OCI-LY7 (cell line): ENCODE data around the gene LCE6A.

Source experiments
- CTCF ChIP-seq: fragments of 200-600 bp; sonication (generic); conservative IDR thresholded peaks from 2 replicates; pipeline ENCODE4 v1.5.1; 2014; ENCODE audit warnings: mild to moderate bottlenecking, antibody characterized with exemption, low read length, moderate library complexity, mixed read lengths
- EZH2phosphoT487 ChIP-seq: fragments of 200-600 bp; sonication (generic); IDR thresholded peaks from 2 replicates; pipeline ENCODE4 v1.6.1; 2018; ENCODE audit warnings: low read depth, borderline replicate concordance, mild to moderate bottlenecking, mixed run types, antibody characterized with exemption, low read length, moderate library complexity, mixed read lengths

- TF ChIP-seq CTCF (no peak), EZH2phosphoT487 (no peak)
Observed at GRCh38 chr1:152880316-152880715, 37.7 kb downstream of the LCE6A start.
